GM12891 (cell line): Measurements from ENCODE around the gene PDE8A.

Experiments used
- POLR2A ChIP-seq: IDR thresholded peaks from 2 replicates; pipeline ENCODE4 v1.6.1; 2011; ENCODE audit warnings: low read depth, low read length, control low read depth
- POLR2AphosphoS5 ChIP-seq: IDR thresholded peaks from 2 replicates; pipeline ENCODE4 v1.6.1; 2011; ENCODE audit warnings: low read depth, low read length, control low read depth
- POU2F2 ChIP-seq: IDR thresholded peaks from 2 replicates; pipeline ENCODE4 v1.6.1; 2011; ENCODE audit warnings: low read depth, mild to moderate bottlenecking, control low read depth, low read length, moderate library complexity
- TAF1 ChIP-seq: IDR thresholded peaks from 2 replicates; pipeline ENCODE4 v1.6.1; 2011; ENCODE audit warnings: low read depth, low read length, control low read depth

DNA sequence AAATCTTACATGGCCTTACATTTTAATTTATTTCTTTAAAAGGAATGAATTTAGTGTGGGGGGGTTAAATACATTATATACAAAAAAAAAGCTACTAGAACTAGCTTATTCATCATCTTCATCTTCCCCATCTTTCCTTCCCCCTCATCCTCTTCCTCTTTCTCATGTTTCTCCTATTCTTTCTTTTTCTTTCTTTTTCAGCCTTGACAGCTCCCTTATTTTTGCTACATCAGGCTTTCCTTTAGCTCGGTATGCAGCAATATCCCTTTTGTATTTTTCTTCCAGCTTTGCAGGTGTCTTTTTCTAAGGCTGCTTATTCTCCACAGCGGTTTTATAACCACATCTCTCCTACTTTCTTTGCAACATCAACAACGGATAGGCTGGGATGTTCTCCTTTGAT, 41.3 kb upstream of the PDE8A start:
- TF ChIP-seq POLR2AphosphoS5 = no peak
- no peak for TF ChIP-seq POLR2A
- TF ChIP-seq POU2F2 = no peak
- no peak for TF ChIP-seq TAF1
